Measurements from ENCODE around the gene TDRD9.

Gene TDRD9

GRCh38 chr14:103989964-103990363, 61.7 kb downstream of the TDRD9 start:
- no peak for DNase-seq

- DNase-seq, result no peak
Measured at GRCh38 chr14:103994535-103995184, 66.4 kb downstream of the TDRD9 start.

- DNase-seq, result no peak
Measured at GRCh38 chr14:103995876-103996275, 67.6 kb downstream of the TDRD9 start.

- DNase-seq, result no peak
Measured at GRCh38 chr14:103997391-103997790, 69.1 kb downstream of the TDRD9 start.

- no peak for DNase-seq
Measured at GRCh38 chr14:103998027-103998426, 69.8 kb downstream of the TDRD9 start.

GRCh38 chr14:103999795-104000440, 71.7 kb downstream of the TDRD9 start:
- no peak for DNase-seq

GRCh38 chr14:104001003-104001402, 72.7 kb downstream of the TDRD9 start:
- no peak for DNase-seq

- DNase-seq, result no peak
Measured at GRCh38 chr14:104003616-104004015, 75.4 kb downstream of the TDRD9 start.

GRCh38 chr14:104004849-104005248, 76.6 kb downstream of the TDRD9 start:
- no peak for DNase-seq

GRCh38 chr14:104005489-104005888, 77.2 kb downstream of the TDRD9 start:
- no peak for DNase-seq

GRCh38 chr14:104007121-104007520, 78.9 kb downstream of the TDRD9 start:
- DNase-seq, result no peak

- DNase-seq, result no peak
Measured at GRCh38 chr14:104009297-104009696, 81.0 kb downstream of the TDRD9 start.

GRCh38 chr14:104011824-104012517, 83.7 kb downstream of the TDRD9 start:
- DNase-seq, result no peak

GRCh38 chr14:104014764-104015163, 86.5 kb downstream of the TDRD9 start:
- no peak for DNase-seq

- DNase-seq, result no peak
Measured at GRCh38 chr14:104016873-104017650, 88.8 kb downstream of the TDRD9 start.

GRCh38 chr14:104019029-104019428, 90.8 kb downstream of the TDRD9 start:
- DNase-seq, result no peak

GRCh38 chr14:104019806-104020205, 91.5 kb downstream of the TDRD9 start:
- no peak for DNase-seq

GRCh38 chr14:104020471-104020870, 92.2 kb downstream of the TDRD9 start:
- DNase-seq, result no peak

- DNase-seq, result peak; percentile 28
Measured at GRCh38 chr14:104023325-104024055, 95.2 kb downstream of the TDRD9 start.

GRCh38 chr14:104025534-104025933, 97.3 kb downstream of the TDRD9 start:
- DNase-seq, result no peak

GRCh38 chr14:104026024-104026423, 97.8 kb downstream of the TDRD9 start:
- no peak for DNase-seq

- no peak for DNase-seq
Measured at GRCh38 chr14:104030958-104031357, 102.7 kb downstream of the TDRD9 start.

- DNase-seq, result no peak
Measured at GRCh38 chr14:104031384-104031783, 103.1 kb downstream of the TDRD9 start.

Data from inflammatory macrophage treated with lipopolysaccharide for 4 hours (primary cell).